ENCODE data around the gene NTPCR.
A peak's percentile ranks its signal among the peaks of the same experiment; 100 is the strongest.
"Not testable (repeated sequence)": the region's sequence is repeated elsewhere in the genome, so short reads cannot be mapped to it uniquely, and the experiment has no call there.

The NTPCR gene, protein sequence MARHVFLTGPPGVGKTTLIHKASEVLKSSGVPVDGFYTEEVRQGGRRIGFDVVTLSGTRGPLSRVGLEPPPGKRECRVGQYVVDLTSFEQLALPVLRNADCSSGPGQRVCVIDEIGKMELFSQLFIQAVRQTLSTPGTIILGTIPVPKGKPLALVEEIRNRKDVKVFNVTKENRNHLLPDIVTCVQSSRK

GRCh38 chr1:232950197-232951176 is at the start of gene NTPCR:
TSS of gene NTPCR (plus strand) at chr1:232950611. CDS start at chr1:232950711, 100 bp downstream.
- peak; percentile 89 for DNase-seq

- no peak for DNase-seq
Measured at GRCh38 chr1:232900818-232901217, 49.6 kb upstream of the NTPCR start.

GRCh38 chr1:232901255-232901654 is 49.2 kb upstream of the NTPCR start:
- no peak for DNase-seq

DNA sequence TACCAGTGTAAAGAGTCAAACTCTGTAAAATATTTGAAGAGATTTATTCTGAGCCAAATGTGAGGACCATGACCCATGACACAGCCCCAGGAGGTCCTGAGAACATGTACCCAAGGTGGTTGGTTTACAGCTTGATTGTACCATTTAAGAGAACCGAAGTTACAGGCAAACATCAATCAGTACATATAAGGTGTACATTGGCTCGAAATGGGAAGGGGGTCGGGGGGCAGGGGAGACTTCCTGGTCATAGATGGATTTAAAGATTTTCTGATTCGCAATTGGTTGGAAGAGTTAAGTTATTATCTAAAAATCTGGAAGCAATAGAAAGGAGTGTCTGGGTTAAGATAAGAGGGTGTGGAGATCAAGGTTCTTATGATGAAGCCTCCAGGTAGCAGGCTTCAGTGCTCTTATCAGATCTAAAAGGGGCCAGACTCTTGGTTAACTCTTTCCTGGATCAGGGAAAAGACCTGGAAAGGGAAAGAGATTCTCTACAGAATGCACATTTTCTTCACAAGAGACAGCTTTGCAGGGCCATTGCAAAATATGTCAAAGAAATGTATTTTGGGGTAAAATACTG is 47.5 kb upstream of the NTPCR start:
- no peak for DNase-seq

GRCh38 chr1:232904131-232904530 is 46.3 kb upstream of the NTPCR start:
- no peak for DNase-seq

DNA sequence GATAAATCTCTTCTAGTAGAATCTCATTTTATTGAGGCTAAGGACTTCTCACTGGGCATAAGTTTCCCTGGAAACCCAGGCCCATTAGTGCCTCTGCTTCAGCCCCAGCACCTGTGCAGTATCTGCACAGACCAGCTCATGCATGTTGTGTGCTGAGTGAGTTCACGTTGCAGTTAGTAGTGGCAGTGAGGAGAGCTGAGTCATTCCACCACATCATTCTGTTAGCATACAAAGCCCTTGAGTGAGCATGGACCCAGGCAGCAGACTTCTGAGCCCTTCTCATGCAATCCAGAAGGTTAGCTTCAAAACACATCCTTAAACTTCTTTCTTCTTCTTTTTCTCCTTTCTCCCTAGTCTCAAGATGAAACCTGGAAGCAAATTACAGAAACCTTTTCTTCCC is 45.8 kb upstream of the NTPCR start:
- no peak for DNase-seq

- no peak for DNase-seq
Measured at GRCh38 chr1:232905331-232906034, 44.9 kb upstream of the NTPCR start.

DNA sequence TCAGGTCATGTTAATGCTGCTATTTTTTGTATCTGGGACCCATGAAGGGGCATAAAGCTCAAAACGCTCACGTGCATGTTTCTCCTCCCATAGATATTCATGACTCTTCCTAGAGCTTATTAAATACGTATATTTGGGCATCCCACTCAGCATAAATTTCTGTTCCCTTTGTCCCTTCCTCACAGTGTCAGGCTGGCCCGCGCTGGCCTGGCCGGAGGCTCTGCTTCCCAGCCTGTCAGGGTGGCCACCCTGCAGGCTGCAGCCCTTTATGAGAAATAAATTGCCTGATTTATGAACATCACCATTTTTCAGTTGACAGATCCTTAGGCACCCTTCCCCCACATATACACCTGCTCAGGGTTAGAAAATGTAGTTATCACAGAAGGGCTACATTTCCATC is 44.0 kb upstream of the NTPCR start:
- no peak for DNase-seq

DNA sequence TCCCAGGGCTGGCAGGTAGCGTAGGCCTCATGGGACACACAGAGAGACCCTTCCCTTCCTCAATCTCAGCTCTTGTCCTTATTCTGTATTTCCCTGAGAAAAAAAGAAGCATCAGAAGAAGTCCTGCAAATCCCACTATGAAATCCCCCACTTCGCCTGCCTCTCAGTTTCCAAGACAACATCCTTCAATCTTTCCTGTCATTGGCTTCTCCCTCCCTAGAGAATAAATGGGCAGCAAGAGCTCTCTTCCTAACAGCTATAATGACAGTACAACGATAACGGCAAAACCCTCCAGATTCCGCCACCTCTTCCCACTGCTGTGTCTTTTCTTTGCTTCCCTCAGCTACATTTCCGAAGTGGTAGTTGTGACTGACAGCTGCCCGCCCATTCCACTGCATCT is 41.6 kb upstream of the NTPCR start:
- no peak for DNase-seq

DNA sequence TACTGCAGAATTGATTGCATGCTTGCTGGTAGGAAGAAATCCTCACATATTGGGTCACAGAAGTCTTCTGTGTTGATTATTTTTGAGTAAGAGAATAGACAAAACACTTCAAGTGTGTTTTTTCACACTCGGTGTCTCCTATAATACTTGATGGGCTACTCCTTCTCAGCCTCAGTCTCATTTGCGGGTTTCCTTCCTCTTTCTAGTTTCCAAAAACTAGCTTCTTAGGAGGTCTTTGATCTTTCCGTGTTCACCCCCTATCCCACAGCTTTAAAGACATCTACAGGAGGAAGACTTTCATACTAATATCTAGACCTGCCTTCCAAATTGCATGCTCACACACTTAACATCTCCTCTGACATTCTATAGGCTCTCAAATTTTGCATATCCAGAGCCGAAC is 40.7 kb upstream of the NTPCR start:
- no peak for DNase-seq

- DNase-seq: no peak
Measured at GRCh38 chr1:232911027-232911599, 39.3 kb upstream of the NTPCR start.

GRCh38 chr1:232912845-232913580 is 37.4 kb upstream of the NTPCR start:
- DNase-seq: no peak

DNA sequence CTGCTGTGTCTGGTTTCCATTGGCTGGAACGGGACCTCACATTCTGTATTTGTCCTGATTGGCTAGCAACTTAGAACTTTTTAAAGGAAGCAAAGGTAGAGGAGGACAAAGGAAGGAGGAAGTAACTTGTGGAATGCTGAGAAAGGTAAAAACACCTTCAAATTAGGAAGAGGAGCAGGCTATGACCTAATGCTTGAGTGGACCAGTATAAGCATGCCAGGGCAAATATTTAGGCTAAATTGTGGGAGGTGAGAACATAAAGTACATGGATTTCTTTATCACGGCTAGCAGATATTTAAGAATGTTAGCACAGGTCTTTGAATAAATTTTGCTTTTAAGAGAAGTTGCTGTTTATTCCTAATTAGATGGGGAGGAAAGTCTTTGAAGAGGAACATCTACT is 36.1 kb upstream of the NTPCR start:
- DNase-seq: not testable (repeated sequence)

GRCh38 chr1:232915212-232915611 is 35.2 kb upstream of the NTPCR start:
- DNase-seq: no peak

GRCh38 chr1:232917053-232917452 is 33.4 kb upstream of the NTPCR start:
- DNase-seq: no peak

DNA sequence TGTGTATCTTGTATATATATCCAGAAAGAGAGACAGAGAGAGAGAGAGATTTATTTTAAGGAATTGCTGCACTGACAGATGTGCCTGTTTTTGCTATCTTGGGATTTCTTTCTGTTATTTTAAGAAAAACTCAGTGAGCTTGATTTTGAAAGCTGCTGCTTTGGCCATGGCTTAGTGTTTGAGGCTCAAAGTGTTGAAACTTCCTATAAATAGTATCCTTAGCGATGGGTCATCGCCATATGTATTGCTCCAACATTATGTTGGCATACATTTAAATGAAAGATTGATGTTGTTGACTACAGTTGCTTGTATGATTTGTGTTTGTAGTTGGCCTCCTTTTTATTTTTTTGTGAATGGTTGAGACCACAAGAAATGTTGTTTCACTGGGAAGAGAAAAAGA is 29.0 kb upstream of the NTPCR start:
- no peak for DNase-seq

DNA sequence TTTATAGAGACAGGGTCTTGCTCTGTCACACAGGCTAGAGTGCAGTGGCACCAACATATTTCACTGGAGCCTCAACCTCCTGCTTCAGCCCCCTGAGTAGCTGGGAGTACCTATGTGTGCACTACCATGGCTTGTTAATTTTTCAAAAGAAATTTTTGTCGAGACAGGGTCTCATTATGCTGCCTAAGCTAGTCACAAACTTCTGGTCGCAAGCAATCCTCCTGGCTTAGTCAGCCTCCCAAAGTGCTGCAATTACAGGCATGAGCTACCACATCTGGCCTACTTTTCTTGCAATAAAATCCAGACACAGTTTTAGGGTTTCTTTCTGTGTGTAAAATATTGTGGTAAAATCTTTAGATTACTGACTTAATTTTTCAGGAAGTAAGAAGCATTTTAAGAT is 27.9 kb upstream of the NTPCR start:
- DNase-seq: no peak

DNA sequence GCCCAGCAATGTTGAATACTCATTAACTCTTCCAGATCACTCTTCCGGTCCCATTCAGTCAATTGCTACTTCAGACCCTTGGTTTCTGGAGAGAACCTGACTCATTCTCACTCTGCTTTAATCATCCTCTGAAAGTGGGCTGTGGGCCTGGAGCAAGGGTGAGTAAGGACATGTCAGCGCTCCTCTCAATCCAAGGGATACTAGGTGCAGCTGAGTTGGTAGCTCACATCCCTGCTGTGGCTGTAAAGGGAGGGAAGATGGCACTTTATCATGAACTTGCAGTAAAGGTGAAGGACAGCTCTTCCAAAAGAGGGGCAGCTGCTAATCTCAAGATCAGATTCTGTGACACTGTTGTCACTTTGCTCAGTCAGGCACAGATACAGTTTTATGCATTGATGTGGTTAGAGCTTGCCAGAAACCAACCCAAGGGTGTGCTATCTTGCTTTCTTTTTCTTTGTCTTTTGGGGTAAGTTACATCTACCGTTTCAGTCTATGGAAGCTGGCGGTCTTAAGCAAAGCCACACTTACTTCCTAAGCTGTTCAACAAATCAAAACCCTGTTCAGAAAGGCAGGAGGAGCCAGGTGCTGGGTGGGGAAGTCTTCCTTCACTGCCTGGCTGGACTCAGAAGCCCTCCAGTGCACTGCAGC is 26.5 kb upstream of the NTPCR start:
- DNase-seq: peak; percentile 66

DNA sequence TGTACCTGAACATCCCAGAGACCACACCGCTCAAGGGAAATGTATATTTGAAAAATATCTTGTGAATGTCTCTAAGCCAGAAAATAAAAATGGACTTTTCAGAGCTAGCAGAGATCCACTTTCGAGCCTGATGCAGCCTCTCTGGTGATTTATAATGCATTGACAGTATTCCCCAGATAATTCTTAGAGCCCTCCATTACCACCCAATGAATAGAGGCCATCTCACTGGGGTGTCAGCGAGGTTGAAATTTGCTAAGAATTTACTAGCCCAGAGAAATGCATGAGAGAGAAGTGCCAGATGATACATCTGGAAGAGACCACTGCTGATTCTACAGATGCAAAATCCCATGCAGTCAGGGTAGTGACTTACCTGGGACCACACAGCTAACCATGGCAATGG is 25.5 kb upstream of the NTPCR start:
- no peak for DNase-seq

GRCh38 chr1:232925421-232926220 is 24.8 kb upstream of the NTPCR start:
- no peak for DNase-seq

GRCh38 chr1:232927166-232927565 is 23.2 kb upstream of the NTPCR start:
- not testable (repeated sequence) for DNase-seq
